ENCODE data around the gene BYSL. TPM values are rescaled to one million over a fixed set of nuclear protein-coding genes. Genes with fewer than 3 reads are reported as not detected.

Gene BYSL
- total RNA-seq, 1 experiment from 2014 or later = 33.0 TPM

- peak overlapping the region; percentile 69 for H3K4me3 ChIP-seq
- no peaks in the 10 kb centered on the region for H3K27me3 ChIP-seq (ENCODE audit: insufficient read depth, low read depth)
- no TSS peak for BruUV-seq (replicated peaks)
- 0 out of 2 replicates have a peak, but pooled peaks cover 11% of the 10 kb centered on the region for H3K36me3 ChIP-seq (ENCODE audit: low read depth)
- peaks cover 16% of the 10 kb centered on the region for H3K4me1 ChIP-seq (replicated peaks; ENCODE audit: insufficient read depth)
- ChIA-PET CTCF (interaction anchor here (0.6 to 0.7 kb wide), 2 partner anchors 108 to 320 kb away, joined by 8 read pairs; no protein-coding TSS in a partner anchor), POLR2A (ENCODE audit: unreplicated experiment) (interaction anchor here (0.6 to 0.7 kb wide), 4 partner anchors 25 to 163 kb away, joined by 3 to 6 read pairs (median 6); partner anchors contain the start of gene MED20)
- peak overlapping the region; percentile 77; the same call in 1 of the 2 replicates for H2AFZ ChIP-seq
- peaks cover 17% of the 10 kb centered on the region; the same call in 1 of the 2 replicates for H3F3A ChIP-seq (ENCODE audit: insufficient read depth, low read depth)
- H3K9me3 ChIP-seq (ENCODE audit: insufficient read depth, low read depth) = no peaks in the 10 kb centered on the region
- no peak for DNase-seq
- peak overlapping the region; percentile 77 for H3K4me2 ChIP-seq
- H3K27ac ChIP-seq = peak overlapping the region; percentile 79
- TF ChIP-seq EZH2 (IDR thresholded peaks at IDR 0.05; ENCODE audit: low read depth) (no peak), CTCF (conservative IDR thresholded peaks at IDR 0.05) (no peak)
- intact Hi-C loops (cut with micrococcal nuclease; ENCODE audit: unreplicated experiment) = no loop called here
- no peaks in the 10 kb centered on the region for H3K9me2 ChIP-seq (ENCODE audit: insufficient read depth)
- no peaks in the 10 kb centered on the region for H3K79me2 ChIP-seq (ENCODE audit: low read depth)
- H4K20me1 ChIP-seq (ENCODE audit: insufficient read depth) = no peaks in the 10 kb centered on the region
Observed at GRCh38 chr6:41896281-41896680, 25.0 kb upstream of the BYSL start.

GRCh38 chr6:41900861-41901260 is 20.4 kb upstream of the BYSL start:
- no peaks in the 10 kb centered on the region for H3K9me3 ChIP-seq (ENCODE audit: insufficient read depth, low read depth)
- POLR2A ChIA-PET (ENCODE audit: unreplicated experiment) = no interaction called here
- no peak overlapping the region for H3K4me2 ChIP-seq
- H3F3A ChIP-seq (ENCODE audit: insufficient read depth, low read depth) = peaks cover 9% of the 10 kb centered on the region; the same call in 1 of the 2 replicates
- no peaks in the 10 kb centered on the region for H3K9me2 ChIP-seq (ENCODE audit: insufficient read depth)
- no peak overlapping the region for H3K27ac ChIP-seq
- no peaks in the 10 kb centered on the region for H3K79me2 ChIP-seq (ENCODE audit: low read depth)
- no peaks in the 10 kb centered on the region for H4K20me1 ChIP-seq (ENCODE audit: insufficient read depth)
- H2AFZ ChIP-seq = no peak overlapping the region
- intact Hi-C loops (cut with micrococcal nuclease; ENCODE audit: unreplicated experiment) = no loop called here
- peaks cover 13% of the 10 kb centered on the region for H3K4me1 ChIP-seq (replicated peaks; ENCODE audit: insufficient read depth)
- peaks cover 19% of the 10 kb centered on the region; the same call in 1 of the 2 replicates for H3K36me3 ChIP-seq (ENCODE audit: low read depth)
- BruUV-seq (replicated peaks) = no TSS peak
- no peak for DNase-seq
- TF ChIP-seq CTCF (conservative IDR thresholded peaks at IDR 0.05) (no peak), EZH2 (IDR thresholded peaks at IDR 0.05; ENCODE audit: low read depth) (no peak)
- CTCF ChIA-PET = interaction anchor here (0.6 kb wide), 1 partner anchor 55 kb away, joined by 3 read pairs; no protein-coding TSS in a partner anchor
- no peak overlapping the region for H3K4me3 ChIP-seq
- no peaks in the 10 kb centered on the region for H3K27me3 ChIP-seq (ENCODE audit: insufficient read depth, low read depth)

- Histone ChIP-seq H4K20me1 (ENCODE audit: insufficient read depth) (no peaks in the 10 kb centered on the region), H2AFZ (no peak overlapping the region), H3K9me2 (ENCODE audit: insufficient read depth) (no peaks in the 10 kb centered on the region), H3K9me3 (ENCODE audit: insufficient read depth, low read depth) (no peaks in the 10 kb centered on the region), H3K79me2 (ENCODE audit: low read depth) (no peaks in the 10 kb centered on the region), H3K36me3 (ENCODE audit: low read depth) (peaks cover 27% of the 10 kb centered on the region; the same call in 1 of the 2 replicates), H3F3A (ENCODE audit: insufficient read depth, low read depth) (no peaks in the 10 kb centered on the region), H3K27me3 (ENCODE audit: insufficient read depth, low read depth) (no peaks in the 10 kb centered on the region), H3K4me1 (replicated peaks; ENCODE audit: insufficient read depth) (peaks cover 4% of the 10 kb centered on the region; the same call in 1 of the 2 replicates), H3K4me3 (no peak overlapping the region), H3K4me2 (no peak overlapping the region), H3K27ac (no peak overlapping the region)
- no peak for DNase-seq
- ChIA-PET POLR2A (ENCODE audit: unreplicated experiment) (no interaction called here), CTCF (no interaction called here)
- TF ChIP-seq CTCF (conservative IDR thresholded peaks at IDR 0.05) (peak; percentile 21; the same call in 1 of the 2 replicates), EZH2 (IDR thresholded peaks at IDR 0.05; ENCODE audit: low read depth) (no peak)
- intact Hi-C loops (cut with micrococcal nuclease; ENCODE audit: unreplicated experiment) = no loop called here
- no TSS peak for BruUV-seq (replicated peaks)
Observed at GRCh38 chr6:41901882-41902519, 19.3 kb upstream of the BYSL start.

All from PC-9 (cell line).